ENCODE measurements around the gene SLC35C1. TPM values are rescaled to one million over a fixed set of nuclear protein-coding genes. Genes with fewer than 3 reads are reported as not detected.

The SLC35C1 gene
- total and polyA plus RNA-seq, 2 of the 13 experiments (the other 11 are each of a cell fraction or from before 2014, with no cell fraction given): 2.9 to 7.0 TPM

GRCh38 chr11:45804761-45805304 is at the start of gene SLC35C1 (continued):
- TF ChIP-seq ZNF44 (CRISPR knock-in tag; IDR thresholded peaks at IDR 0.05): no peak
- TF ChIP-seq SCMH1 (CRISPR knock-in tag; IDR thresholded peaks at IDR 0.05; ENCODE audit: borderline replicate concordance): no peak
- TF ChIP-seq ARID5B (CRISPR knock-in tag; IDR thresholded peaks at IDR 0.05): no peak
- TF ChIP-seq MTA1 (CRISPR knock-in tag; IDR thresholded peaks at IDR 0.05; ENCODE audit: borderline replicate concordance): no peak
- peak; percentile 74 for TF ChIP-seq MNT (IDR thresholded peaks at IDR 0.05)
- TF ChIP-seq ZNF142 (CRISPR knock-in tag; IDR thresholded peaks at IDR 0.05): peak; percentile 57; the same call in 1 of the 2 replicates
- TF ChIP-seq TRIM22 (IDR thresholded peaks at IDR 0.05): no peak
- TF ChIP-seq ZNF790 (CRISPR knock-in tag; IDR thresholded peaks at IDR 0.05; ENCODE audit: borderline replicate concordance): no peak
- TF ChIP-seq RARA (CRISPR knock-in tag; IDR thresholded peaks at IDR 0.05): peak; percentile 30; the same call in 1 of the 2 replicates
- TF ChIP-seq ZFY (CRISPR knock-in tag; IDR thresholded peaks at IDR 0.05): peak; percentile 37; the same call in 1 of the 2 replicates
- no peak for TF ChIP-seq ZNF839 (CRISPR knock-in tag; IDR thresholded peaks at IDR 0.05; ENCODE audit: borderline replicate concordance)
- no peak for TF ChIP-seq HNRNPUL1 (IDR thresholded peaks at IDR 0.05; ENCODE audit: low read depth, low read length)
- TF ChIP-seq JUN (CRISPR knock-in tag; IDR thresholded peaks at IDR 0.05): no peak
- TF ChIP-seq SALL2 (CRISPR knock-in tag; IDR thresholded peaks at IDR 0.05): peak; percentile 38
- peak; percentile 52 for TF ChIP-seq PHF20 (CRISPR knock-in tag; IDR thresholded peaks at IDR 0.05)
- no peak for TF ChIP-seq ZNF883 (CRISPR knock-in tag; IDR thresholded peaks at IDR 0.05; ENCODE audit: not compliant biosample characterization)
- TF ChIP-seq TEAD3 (CRISPR knock-in tag; optimal IDR thresholded peaks at IDR 0.05; ENCODE audit: borderline replicate concordance): peak; percentile 11
- TF ChIP-seq RBFOX2 (IDR thresholded peaks at IDR 0.05; ENCODE audit: low read depth, low read length): peak; percentile 79

Data from HepG2 (cell line).